Heart right ventricle (tissue), 16 donors: ENCODE measurements around the gene ZBTB40. TPM values are rescaled to one million over a fixed set of nuclear protein-coding genes. Genes with fewer than 3 reads are reported as not detected.
A peak's percentile ranks its signal among the peaks of the same experiment; 100 is the strongest.

ENCODE experiments used
- ATAC-seq, 8 donors: fragments of 200-7000 bp; cut with Tn5 transposase; one replicate each; pipeline ENCODE4 v1.9.1; 2020; ENCODE audit warnings: mild to moderate bottlenecking in 8 of 8, moderate library complexity in 8 of 8, moderate number of reproducible peaks in 1 of 8
- DNase-seq, 2 donors: peaks; one replicate each; pipeline ENCODE4 v3.0.0-alpha.2; 2020
- H3K27ac ChIP-seq, 10 donors: fragments of 200-600 bp; sonication (generic) in 2 of 10; one replicate each; pipeline versions ENCODE4 v1.5.0 to v1.8.0; 2020 to 2022; ENCODE audit warnings: mild to moderate bottlenecking in 3 of 10
- H3K27me3 ChIP-seq, 7 donors: fragments of 200-600 bp; one replicate each; pipeline ENCODE4 v1.8.0; 2021 to 2022; ENCODE audit warnings: mild to moderate bottlenecking in 2 of 7
- H3K36me3 ChIP-seq, 9 donors: fragments of 200-600 bp; sonication (generic) in 1 of 9; one replicate each; pipeline versions ENCODE4 v1.5.0 to v1.8.0; 2020 to 2022; ENCODE audit warnings: mild to moderate bottlenecking in 2 of 9
- H3K4me1 ChIP-seq, 9 donors: fragments of 200-600 bp; sonication (generic) in 1 of 9; one replicate each; pipeline versions ENCODE4 v1.5.0 to v1.8.0; 2020 to 2022; ENCODE audit warnings: mild to moderate bottlenecking in 4 of 9
- H3K4me3 ChIP-seq, 10 donors: fragments of 200-600 bp; sonication (generic) in 2 of 10; one replicate each; pipeline versions ENCODE4 v1.5.0 to v1.8.0; 2020 to 2022; ENCODE audit warnings: mild to moderate bottlenecking in 7 of 10, moderate library complexity in 2 of 10
- H3K9me3 ChIP-seq, 11 donors: fragments of 200-600 bp in 10 of 11; sonication (generic) in 2 of 11; one replicate each; pipeline versions ENCODE4 v1.5.0 to v1.8.0; 2013 to 2022; ENCODE audit warnings: mild to moderate bottlenecking in 2 of 11, control low read depth in 1 of 11, moderate library complexity in 1 of 11
- WGBS, 2 donors: extraction: QIAGEN DNeasy Blood & Tissue Kit; methylation state at CpG; one replicate each; pipeline ENCODE4 v1.1.7; 2013; ENCODE audit warnings: inconsistent platforms in 1 of 2; 5-methylcytosine and 5-hydroxymethylcytosine counted together
- intact Hi-C, 10 donors: fragments of 100-400 bp; cut with DNase I; formaldehyde crosslinking; loops; one replicate each; pipeline versions ENCODE4 v1.11.1 to v1.14.2; 2022
- polyA plus RNA-seq, 2 donors: library from polyadenylated mRNA; stranded (reverse); fragments of 200-250 nt; gene quantifications; one replicate each; pipeline ENCODE4 v1.2.3, GENCODE V29; 2013
- total RNA-seq, 10 donors: library from RNA; stranded (reverse); fragmentation: NEBNext Ultra II Directional in 3 of 10; extraction: Animal tissue kit (Norgen Biotek cat#: 25700) in 3 of 10; gene quantifications; one replicate each; pipeline versions ENCODE4 v1.2.1 to v1.2.4, GENCODE V29; 2021 to 2023
- TF ChIP-seq, protein P1 (sequence below), 9 donors: fragments of 200-600 bp; sonication (generic) in 2 of 9; IDR thresholded peaks; one replicate each; pipeline versions ENCODE4 v1.5.0 to v1.8.0; 2021 to 2022; ENCODE audit warnings: antibody characterized with exemption in 9 of 9, mild to moderate bottlenecking in 5 of 9, moderate library complexity in 1 of 9
- donor health status: Arrhythmogenic right ventricular cardiomyopathy.
- donor health status: ischemic (EF 13 %, LVEDD 7.1; RV severe dilation, severe dysfunction).
- donor health status: healthy with polysubstance abuse.
- donor health status: DM: no; HTN: yes; CAD: no.
- donor health status: DM: no; HTN: no; CAD: no.
- donor health status: ischemic (EF 25% LVEDD 6.9; RV normal size, moderate dysfunction).
- donor health status: ischemic (EF 25% LVEDD 5.7; RV mildly dilated, moderate dysfunction).
- donor health status: healthy.
- donor health status: DM: yes; HTN: yes; CAD: no.
- donor health status: Ischemic cardiomyopathy.
- donor health status: ischemic (EF 35%, LVEDD 5.7; RV mildly dilated, moderate dysfunction).
- donor health status: nonischemic (EF 11% LVEDD 7.7; RV severe dilation, severe dysfunction).
- donor health status: DM: yes; HTN: yes; CAD: no.
- donor health status: PGD.
- donor health status: ischemic (EF 29% LVEDD 5.4; RV normal size, mild dysfunction).
- donor health status: nonischemic (EF 23%, LVEDD 6.1; RV moderate dilation, normal function).

ZBTB40 gene
- total and polyA plus RNA-seq, 12 donors, result 3.2 to 18.2 (median 13.2) TPM

DNA sequence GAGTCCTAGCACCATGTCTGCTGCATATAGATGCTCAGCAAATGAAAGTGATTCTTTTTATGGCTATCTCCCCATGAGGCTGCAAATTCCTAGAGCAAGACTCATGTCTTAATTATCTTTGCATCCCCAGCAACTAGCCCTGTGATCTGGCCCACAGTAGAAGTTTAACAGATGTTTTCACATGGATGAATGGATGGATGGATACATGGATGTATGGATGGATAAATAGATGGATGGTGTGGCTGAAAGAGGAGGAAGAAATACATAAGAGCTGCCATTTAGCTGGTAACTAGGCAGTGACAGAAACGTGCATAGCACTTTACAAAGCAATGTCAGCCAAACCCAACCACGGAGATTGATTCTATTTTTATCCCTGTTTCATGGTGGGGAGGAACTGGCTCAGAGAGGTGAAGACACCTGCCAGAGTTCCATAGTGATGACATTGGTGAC lies 32.7 kb upstream of the ZBTB40 start:
- peaks cover 0 to 47% (median 22%) of the 10 kb centered on the region in 7 donors for H3K27me3 ChIP-seq
- peak overlapping the region in 3 of 10 donors; percentile 6 to 25 (median 22) for H3K4me3 ChIP-seq
- 0% methylated on average over 2 of the region's 2 CpGs for WGBS, 2 donors
- no peaks in the 10 kb centered on the region for H3K36me3 ChIP-seq
- DNase-seq (peak in 1 of 2 donors; percentile 24), ATAC-seq (peak; percentile 50 to 83 (median 73))
- TF ChIP-seq, protein P1, sequence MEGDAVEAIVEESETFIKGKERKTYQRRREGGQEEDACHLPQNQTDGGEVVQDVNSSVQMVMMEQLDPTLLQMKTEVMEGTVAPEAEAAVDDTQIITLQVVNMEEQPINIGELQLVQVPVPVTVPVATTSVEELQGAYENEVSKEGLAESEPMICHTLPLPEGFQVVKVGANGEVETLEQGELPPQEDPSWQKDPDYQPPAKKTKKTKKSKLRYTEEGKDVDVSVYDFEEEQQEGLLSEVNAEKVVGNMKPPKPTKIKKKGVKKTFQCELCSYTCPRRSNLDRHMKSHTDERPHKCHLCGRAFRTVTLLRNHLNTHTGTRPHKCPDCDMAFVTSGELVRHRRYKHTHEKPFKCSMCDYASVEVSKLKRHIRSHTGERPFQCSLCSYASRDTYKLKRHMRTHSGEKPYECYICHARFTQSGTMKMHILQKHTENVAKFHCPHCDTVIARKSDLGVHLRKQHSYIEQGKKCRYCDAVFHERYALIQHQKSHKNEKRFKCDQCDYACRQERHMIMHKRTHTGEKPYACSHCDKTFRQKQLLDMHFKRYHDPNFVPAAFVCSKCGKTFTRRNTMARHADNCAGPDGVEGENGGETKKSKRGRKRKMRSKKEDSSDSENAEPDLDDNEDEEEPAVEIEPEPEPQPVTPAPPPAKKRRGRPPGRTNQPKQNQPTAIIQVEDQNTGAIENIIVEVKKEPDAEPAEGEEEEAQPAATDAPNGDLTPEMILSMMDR (IDR thresholded peaks at IDR 0.05), result no peak
- peak overlapping the region in 6 of 10 donors; percentile 43 to 81 (median 60) for H3K27ac ChIP-seq
- intact Hi-C loops, result loop anchor here in 9 of 10 donors (2.0 to 10.0 kb wide), 6 partner anchors 284 to 513 kb away; no protein-coding TSS in a partner anchor
- H3K4me1 ChIP-seq, result peaks cover 0 to 41% (median 8%) of the 10 kb centered on the region in 9 donors
- no peaks in the 10 kb centered on the region for H3K9me3 ChIP-seq

DNA sequence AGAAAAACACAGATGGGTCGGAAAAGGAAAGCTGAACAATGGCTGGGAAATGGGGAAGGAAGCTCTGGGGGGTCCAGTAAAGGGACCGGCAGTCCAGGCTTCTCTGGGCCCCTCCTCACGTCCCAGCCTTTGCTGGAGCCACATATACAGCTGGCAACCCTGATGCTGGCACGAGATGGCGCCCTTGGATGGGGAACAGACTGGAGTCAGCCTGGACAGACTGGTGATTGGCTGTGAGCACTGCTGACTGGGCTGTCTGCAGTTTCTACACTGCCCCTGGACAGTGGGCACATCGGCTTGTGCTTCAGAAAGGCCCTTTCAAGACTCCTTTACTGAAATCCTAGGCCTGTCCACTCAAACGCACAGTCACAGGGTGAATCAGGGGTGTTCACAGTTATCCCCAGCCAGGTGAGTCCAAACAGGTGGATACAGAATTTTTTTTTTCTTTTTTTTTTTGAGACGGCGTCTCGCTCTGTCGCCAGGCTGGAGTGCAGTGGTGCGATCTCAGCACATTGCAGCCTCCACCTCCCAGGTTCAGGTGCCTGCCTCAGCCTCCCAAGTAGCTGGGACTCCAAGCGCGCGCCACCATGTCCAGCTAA lies 31.1 kb upstream of the ZBTB40 start:
- 56% methylated on average over 15 of the region's 15 CpGs for WGBS, 2 donors
- ATAC-seq (peak; percentile 86 to 93 (median 90)), DNase-seq (peak; percentile 80 to 84)
- intact Hi-C loops, result loop anchor here in 9 of 10 donors (1.0 to 2.0 kb wide), 2 partner anchors 222 kb away; partner anchors contain the start of gene C1QC (in 2 of the 9)
- H3K27me3 ChIP-seq, result peaks cover 0 to 47% (median 22%) of the 10 kb centered on the region in 7 donors
- no peaks in the 10 kb centered on the region for H3K36me3 ChIP-seq
- no peak overlapping the region for H3K4me3 ChIP-seq
- no peaks in the 10 kb centered on the region for H3K9me3 ChIP-seq
- no peak overlapping the region for H3K27ac ChIP-seq
- TF ChIP-seq, protein P1 (IDR thresholded peaks at IDR 0.05), result peak; percentile 44 to 83 (median 71)
- H3K4me1 ChIP-seq, result peaks cover 0 to 34% (median 8%) of the 10 kb centered on the region in 9 donors

DNA sequence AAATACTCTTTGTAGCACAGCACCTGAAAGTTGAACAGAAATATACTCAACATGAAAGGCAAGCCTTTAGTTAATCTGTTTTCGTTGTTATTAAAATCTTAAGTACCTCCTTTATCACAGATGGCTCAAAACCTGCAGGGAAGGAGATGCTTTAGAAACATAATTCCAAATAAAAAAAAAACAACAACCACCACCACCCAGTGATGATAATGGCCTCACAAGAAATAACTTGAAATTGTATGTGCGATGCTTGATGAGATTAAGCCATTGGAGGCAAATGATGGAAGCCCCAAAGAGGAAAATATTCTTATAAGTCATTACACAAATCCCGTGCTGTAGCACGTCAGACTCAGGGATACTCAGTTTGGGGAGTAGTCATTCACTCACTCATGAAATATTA lies 24.9 kb upstream of the ZBTB40 start:
- intact Hi-C loops, result loop anchor here in 1 of 10 donors (5.0 kb wide), 1 partner anchor 76 kb away; no protein-coding TSS in a partner anchor
- TF ChIP-seq, protein P1 (IDR thresholded peaks at IDR 0.05), result no peak
- no peak for ATAC-seq

DNA sequence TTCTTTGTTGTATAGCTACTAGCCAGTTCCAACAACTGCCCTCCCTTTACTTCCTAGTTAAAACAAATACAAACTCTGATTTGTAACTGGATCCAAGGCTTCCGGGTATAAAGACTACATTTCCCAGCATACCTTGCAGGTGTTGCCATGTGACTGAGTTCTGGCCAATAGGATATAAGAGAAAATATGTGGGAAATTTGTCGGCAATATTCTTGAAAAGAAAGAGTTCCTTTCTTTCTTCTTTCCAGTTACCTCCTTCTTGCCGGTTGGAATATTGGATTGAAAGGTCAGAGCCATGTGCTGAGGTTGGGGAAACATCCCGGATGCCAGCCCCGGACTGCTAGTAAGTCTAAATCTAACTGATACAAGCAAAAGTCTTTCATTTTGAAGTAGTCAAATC lies 23.0 kb upstream of the ZBTB40 start:
- H3K36me3 ChIP-seq, result no peaks in the 10 kb centered on the region
- no peaks in the 10 kb centered on the region for H3K9me3 ChIP-seq
- no peaks in the 10 kb centered on the region for H3K27me3 ChIP-seq
- intact Hi-C loops, result loop anchor here in 1 of 10 donors (5.0 kb wide), 1 partner anchor 74 kb away; no protein-coding TSS in a partner anchor
- TF ChIP-seq, protein P1 (IDR thresholded peaks at IDR 0.05), result no peak
- DNase-seq, result peak in 1 of 2 donors; percentile 28
- 30% methylated on average over 5 of the region's 5 CpGs for whole genome bisulfite sequencing, 2 donors
- peak overlapping the region in 7 of 10 donors; percentile 8 to 48 (median 44) for H3K4me3 ChIP-seq
- peak in 5 of 8 donors; percentile 47 to 79 (median 68) for ATAC-seq
- no peak overlapping the region for H3K27ac ChIP-seq
- no peaks in the 10 kb centered on the region for H3K4me1 ChIP-seq

More for the DNA sequence above, 24.9 kb upstream of the ZBTB40 start:
- H3K4me1 ChIP-seq, result no peaks in the 10 kb centered on the region
- no peak for DNase-seq
- WGBS, 2 donors, result 89 to 93% methylated on average over 4 of the region's 4 CpGs
- H3K4me3 ChIP-seq, result no peak overlapping the region
- no peaks in the 10 kb centered on the region for H3K36me3 ChIP-seq
- peaks cover 0 to 6% (median 0%) of the 10 kb centered on the region in 7 donors for H3K27me3 ChIP-seq
- no peaks in the 10 kb centered on the region for H3K9me3 ChIP-seq
- no peak overlapping the region for H3K27ac ChIP-seq
